ENCODE data around the gene CNDP2.

DNA sequence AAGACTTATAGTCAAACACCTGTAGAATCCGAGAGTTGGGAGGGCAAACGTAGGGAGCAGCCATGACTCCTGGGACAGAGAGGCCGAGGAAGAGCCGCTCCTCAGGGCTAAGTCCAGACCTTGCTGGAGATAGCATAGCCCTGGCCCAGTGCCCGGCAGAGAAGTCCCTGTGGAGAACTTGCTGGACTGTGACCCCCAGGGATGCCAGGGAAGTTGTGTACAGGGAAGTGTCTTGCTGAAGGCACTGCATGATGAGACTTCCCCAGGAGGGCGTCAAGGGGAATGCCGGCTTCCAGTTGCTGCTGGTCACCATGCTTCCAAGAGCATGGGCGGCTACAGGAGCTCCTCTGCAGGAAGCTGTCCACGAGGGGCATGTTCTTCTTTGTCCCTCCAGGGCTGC lies 29.6 kb downstream of the CNDP2 start:
- TF ChIP-seq EZH2 (IDR thresholded peaks at IDR 0.05) (no peak), POLR2AphosphoS5 (IDR thresholded peaks at IDR 0.05; ENCODE audit: borderline replicate concordance, low read depth, low read length) (no peak)

Data from SK-N-MC (cell line).